ENCODE data around the gene NDRG3. TPM values are rescaled to one million over a fixed set of nuclear protein-coding genes. Genes with fewer than 3 reads are reported as not detected.

NDRG3 gene
- total and polyA plus RNA-seq, 2 of the 4 experiments (the other 2 are of a cell fraction), result 24.8 to 34.2 TPM

GRCh38 chr20:36793294-36794115 lies 47.6 kb upstream of the NDRG3 start (continued):
- TF ChIP-seq USF2 (IDR thresholded peaks at IDR 0.05; ENCODE audit: low read depth, low read length), result no peak

GRCh38 chr20:36792422-36792821 lies 46.5 kb upstream of the NDRG3 start:
- Histone ChIP-seq H2BK15ac (ENCODE audit: low read depth, low read length) (no peak overlapping the region), H2BK5ac (ENCODE audit: low read depth, low read length, poor library complexity, severe bottlenecking) (no peak overlapping the region), H2AK9ac (replicated peaks; ENCODE audit: low read depth, low read length, poor library complexity) (peak overlapping the region; percentile 22), H4K20me1 (ENCODE audit: insufficient read depth, low read length) (peaks cover 8% of the 10 kb centered on the region; the same call in 1 of the 2 replicates), H3K23ac (ENCODE audit: low read depth, low read length) (no peak overlapping the region), H3K4ac (ENCODE audit: low read depth, low read length) (no peak overlapping the region), H3K9me1 (ENCODE audit: insufficient read depth, low read length) (no peaks in the 10 kb centered on the region), H4K5ac (ENCODE audit: low read depth, low read length) (no peak overlapping the region), H3K27ac (ENCODE audit: insufficient read depth, low read length) (no peak overlapping the region), H3K27me3 (ENCODE audit: control insufficient read depth, insufficient read depth, low read length) (no peaks in the 10 kb centered on the region), H2BK120ac (ENCODE audit: low read depth, low read length) (no peak overlapping the region), H3K9me3 (ENCODE audit: control insufficient read depth, insufficient read depth, low read length) (no peaks in the 10 kb centered on the region), H3K9ac (ENCODE audit: low read depth, low read length) (no peak overlapping the region), H3K4me1 (ENCODE audit: control insufficient read depth, insufficient read depth, low read length) (no peaks in the 10 kb centered on the region), H3K56ac (ENCODE audit: extremely low read depth, insufficient read depth, low read length) (no peak overlapping the region), H2AFZ (replicated peaks; ENCODE audit: low read length, poor library complexity) (no peak overlapping the region), H3K36me3 (ENCODE audit: control insufficient read depth, insufficient read depth, low read length) (peaks cover 39% of the 10 kb centered on the region), H4K91ac (ENCODE audit: insufficient read depth, low read depth, low read length) (no peak overlapping the region), H3K4me2 (ENCODE audit: low read depth, low read length) (no peak overlapping the region), H2BK20ac (ENCODE audit: low read depth, low read length) (no peak overlapping the region), H2AK5ac (ENCODE audit: low read depth, low read length) (no peak overlapping the region), H3K79me1 (ENCODE audit: low read depth in 1 of 2, low read length in 2 of 2) (peaks cover 28 to 65% of the 10 kb centered on the region in 2 experiments), H4K8ac (ENCODE audit: low read depth in 2 of 2, low read length in 2 of 2) (no peak overlapping the region), H3K18ac (ENCODE audit: low read depth, low read length) (no peak overlapping the region), H3K4me3 (ENCODE audit: insufficient read depth, low read depth, low read length) (no peak overlapping the region), H3K14ac (replicated peaks; ENCODE audit: low read depth, low read length) (no peak overlapping the region)
- no CpG with 5 or more reads among the region's 3 CpGs for WGBS, 2 experiments (ENCODE audit: extremely low coverage in 2 of 2, insufficient read length in 1 of 2)
- in situ Hi-C loops (cut with MboI; ENCODE audit: low sequenced_read_pairs) (no loop called here), intact Hi-C loops (cut with micrococcal nuclease) (loop anchor here (1.0 to 5.0 kb wide), 2 partner anchors 71 to 95 kb away; a partner anchor contains a TSS), dilution Hi-C loops (cut with HindIII; ENCODE audit: low sequenced_read_pairs, unreplicated experiment) (no loop called here)
- CTCF ChIA-PET, result interaction anchor here (0.6 to 2.1 kb wide), 5 partner anchors 16 to 103 kb away, joined by 3 to 6 read pairs (median 4); partner anchors contain the start of gene DSN1
- peak; percentile 72 for DNase-seq
- POLR2A ChIA-PET (ENCODE audit: unreplicated experiment), result no interaction called here
- BruUV-seq (replicated peaks), result no TSS peak
- peak; percentile 94 for ATAC-seq (ENCODE audit: low read depth)
- no peak for TF ChIP-seq MAFK (IDR thresholded peaks at IDR 0.05; ENCODE audit: low read depth, low read length)
- no peak for TF ChIP-seq FOS (IDR thresholded peaks at IDR 0.05; ENCODE audit: low read depth, low read length)
- TF ChIP-seq, protein P1, sequence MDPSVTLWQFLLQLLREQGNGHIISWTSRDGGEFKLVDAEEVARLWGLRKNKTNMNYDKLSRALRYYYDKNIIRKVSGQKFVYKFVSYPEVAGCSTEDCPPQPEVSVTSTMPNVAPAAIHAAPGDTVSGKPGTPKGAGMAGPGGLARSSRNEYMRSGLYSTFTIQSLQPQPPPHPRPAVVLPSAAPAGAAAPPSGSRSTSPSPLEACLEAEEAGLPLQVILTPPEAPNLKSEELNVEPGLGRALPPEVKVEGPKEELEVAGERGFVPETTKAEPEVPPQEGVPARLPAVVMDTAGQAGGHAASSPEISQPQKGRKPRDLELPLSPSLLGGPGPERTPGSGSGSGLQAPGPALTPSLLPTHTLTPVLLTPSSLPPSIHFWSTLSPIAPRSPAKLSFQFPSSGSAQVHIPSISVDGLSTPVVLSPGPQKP (IDR thresholded peaks at IDR 0.05; ENCODE audit: borderline replicate concordance, low read depth, low read length), result no peak
- peak; percentile 54 for TF ChIP-seq CTCF (conservative IDR thresholded peaks at IDR 0.05; ENCODE audit: low read depth, low read length)
- TF ChIP-seq BHLHE40 (IDR thresholded peaks at IDR 0.05; ENCODE audit: low read depth, low read length), result no peak
- TF ChIP-seq POLR2A (IDR thresholded peaks at IDR 0.05; ENCODE audit: low read depth, low read length), result no peak
- TF ChIP-seq RFX5 (IDR thresholded peaks at IDR 0.05; ENCODE audit: low read depth, low read length), result no peak
- TF ChIP-seq NFE2L2 (IDR thresholded peaks at IDR 0.05; ENCODE audit: low read depth, low read length), result no peak
- TF ChIP-seq SMC3 (IDR thresholded peaks at IDR 0.05; ENCODE audit: low read depth, low read length), result peak; percentile 75
- TF ChIP-seq RCOR1 (IDR thresholded peaks at IDR 0.05; ENCODE audit: insufficient replicate concordance, low read length), result no peak
- TF ChIP-seq CHD1 (IDR thresholded peaks at IDR 0.05; ENCODE audit: low read depth, low read length), result no peak
